ENCODE data around the gene FLNC. TPM values are rescaled to one million over a fixed set of nuclear protein-coding genes. Genes with fewer than 3 reads are reported as not detected.

FLNC gene
- total and polyA plus RNA-seq, 9 of the 15 experiments (the other 6 are each of a cell fraction or from before 2014, with no cell fraction given), result 0.90 to 155 (median 28.8) TPM

GRCh38 chr7:128791121-128791971, 38.9 kb upstream of the FLNC start, which contains the start of gene CCDC136 (continued):
- no peak for TF ChIP-seq CCAR2 (IDR thresholded peaks at IDR 0.05; ENCODE audit: low read depth, low read length)
- TF ChIP-seq MYC (IDR thresholded peaks at IDR 0.05; ENCODE audit: low read depth, low read length), result 0 out of 2 replicates have a peak, but pooled peaks have one; percentile 10
- TF ChIP-seq MYC (CRISPR knock-in tag; IDR thresholded peaks at IDR 0.05; ENCODE audit: borderline replicate concordance, low read depth), result peak; percentile 30; the same call in 1 of the 2 replicates
- peak; percentile 82 for TF ChIP-seq POLR2A (conservative IDR thresholded peaks at IDR 0.05)
- TF ChIP-seq ZNF639 (CRISPR knock-in tag; conservative IDR thresholded peaks at IDR 0.05 in 1 of 2, IDR thresholded peaks at IDR 0.05 in 1 of 2), result peak in 1 of 2 experiments; percentile 51; a peak in 1 of 4 replicates
- TF ChIP-seq CBX3 (IDR thresholded peaks at IDR 0.05; ENCODE audit: borderline replicate concordance in 1 of 2, low read length in 2 of 2), result no peak
- TF ChIP-seq TOE1 (IDR thresholded peaks at IDR 0.05; ENCODE audit: borderline replicate concordance), result peak; percentile 18; the same call in 1 of the 2 replicates
- no peak for TF ChIP-seq TOE1 (CRISPR knock-in tag; IDR thresholded peaks at IDR 0.05; ENCODE audit: borderline replicate concordance, low read depth)
- TF ChIP-seq ZNF354B (CRISPR knock-in tag; IDR thresholded peaks at IDR 0.05), result no peak
- TF ChIP-seq ZBTB7A (IDR thresholded peaks at IDR 0.05; ENCODE audit: borderline replicate concordance, control insufficient read depth, low read depth, low read length), result peak; percentile 80
- peak; percentile 77; the same call in 1 of the 2 replicates for TF ChIP-seq SMAD4 (CRISPR knock-in tag; conservative IDR thresholded peaks at IDR 0.05)
- 0 out of 2 replicates have a peak, but pooled peaks have one; percentile 23 for TF ChIP-seq ZNF511 (CRISPR knock-in tag; IDR thresholded peaks at IDR 0.05)
- TF ChIP-seq, protein P1, sequence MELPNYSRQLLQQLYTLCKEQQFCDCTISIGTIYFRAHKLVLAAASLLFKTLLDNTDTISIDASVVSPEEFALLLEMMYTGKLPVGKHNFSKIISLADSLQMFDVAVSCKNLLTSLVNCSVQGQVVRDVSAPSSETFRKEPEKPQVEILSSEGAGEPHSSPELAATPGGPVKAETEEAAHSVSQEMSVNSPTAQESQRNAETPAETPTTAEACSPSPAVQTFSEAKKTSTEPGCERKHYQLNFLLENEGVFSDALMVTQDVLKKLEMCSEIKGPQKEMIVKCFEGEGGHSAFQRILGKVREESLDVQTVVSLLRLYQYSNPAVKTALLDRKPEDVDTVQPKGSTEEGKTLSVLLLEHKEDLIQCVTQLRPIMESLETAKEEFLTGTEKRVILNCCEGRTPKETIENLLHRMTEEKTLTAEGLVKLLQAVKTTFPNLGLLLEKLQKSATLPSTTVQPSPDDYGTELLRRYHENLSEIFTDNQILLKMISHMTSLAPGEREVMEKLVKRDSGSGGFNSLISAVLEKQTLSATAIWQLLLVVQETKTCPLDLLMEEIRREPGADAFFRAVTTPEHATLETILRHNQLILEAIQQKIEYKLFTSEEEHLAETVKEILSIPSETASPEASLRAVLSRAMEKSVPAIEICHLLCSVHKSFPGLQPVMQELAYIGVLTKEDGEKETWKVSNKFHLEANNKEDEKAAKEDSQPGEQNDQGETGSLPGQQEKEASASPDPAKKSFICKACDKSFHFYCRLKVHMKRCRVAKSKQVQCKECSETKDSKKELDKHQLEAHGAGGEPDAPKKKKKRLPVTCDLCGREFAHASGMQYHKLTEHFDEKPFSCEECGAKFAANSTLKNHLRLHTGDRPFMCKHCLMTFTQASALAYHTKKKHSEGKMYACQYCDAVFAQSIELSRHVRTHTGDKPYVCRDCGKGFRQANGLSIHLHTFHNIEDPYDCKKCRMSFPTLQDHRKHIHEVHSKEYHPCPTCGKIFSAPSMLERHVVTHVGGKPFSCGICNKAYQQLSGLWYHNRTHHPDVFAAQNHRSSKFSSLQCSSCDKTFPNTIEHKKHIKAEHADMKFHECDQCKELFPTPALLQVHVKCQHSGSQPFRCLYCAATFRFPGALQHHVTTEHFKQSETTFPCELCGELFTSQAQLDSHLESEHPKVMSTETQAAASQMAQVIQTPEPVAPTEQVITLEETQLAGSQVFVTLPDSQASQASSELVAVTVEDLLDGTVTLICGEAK (IDR thresholded peaks at IDR 0.05), result peak; percentile 74
- TF ChIP-seq, protein P1 (CRISPR knock-in tag; IDR thresholded peaks at IDR 0.05), result no peak
- TF ChIP-seq SIN3A (IDR thresholded peaks at IDR 0.05; ENCODE audit: borderline replicate concordance in 2 of 2, control insufficient read depth in 1 of 2, low read depth in 2 of 2, low read length in 2 of 2), result peak; percentile 26 to 54; a peak in 1 of 4 replicates
